ENCODE results near the gene SLC15A5.

The SLC15A5 gene

DNA sequence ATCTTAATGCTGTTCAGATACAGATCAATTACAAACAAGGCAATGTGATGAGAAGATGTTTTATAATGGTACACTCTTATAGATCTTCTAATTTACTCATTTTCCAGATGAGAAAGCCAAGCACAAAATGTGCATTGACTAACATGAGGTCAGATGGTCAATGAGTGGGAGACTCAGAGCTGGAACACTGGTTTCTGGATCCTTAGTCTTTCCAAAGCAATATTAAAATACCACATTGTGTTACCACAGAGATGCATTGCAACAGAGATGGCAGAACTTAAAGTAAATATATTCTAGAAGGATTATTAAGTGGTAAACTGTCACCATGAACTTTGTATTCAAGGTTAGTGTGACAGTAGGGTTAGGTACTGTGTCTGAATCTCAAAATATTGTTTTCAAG lies 113.6 kb downstream of the SLC15A5 start:
- ChIA-PET CTCF (no interaction called here), POLR2A (no interaction called here)
- Histone ChIP-seq H3K4me1 (ENCODE audit: control insufficient read depth, insufficient read depth, low read length) (no peaks in the 10 kb centered on the region), H3K9me3 (ENCODE audit: control insufficient read depth, insufficient read depth, low read depth, low read length) (no peaks in the 10 kb centered on the region), H3K27ac (ENCODE audit: extremely low read depth, low read depth, low read length) (no peak overlapping the region), H3K4me3 (ENCODE audit: low read depth, low read length) (no peak overlapping the region), H3K36me3 (ENCODE audit: control insufficient read depth in 2 of 2, insufficient read depth in 1 of 2, low read length in 2 of 2) (no peaks in the 10 kb centered on the region)
- TF ChIP-seq, protein P1, sequence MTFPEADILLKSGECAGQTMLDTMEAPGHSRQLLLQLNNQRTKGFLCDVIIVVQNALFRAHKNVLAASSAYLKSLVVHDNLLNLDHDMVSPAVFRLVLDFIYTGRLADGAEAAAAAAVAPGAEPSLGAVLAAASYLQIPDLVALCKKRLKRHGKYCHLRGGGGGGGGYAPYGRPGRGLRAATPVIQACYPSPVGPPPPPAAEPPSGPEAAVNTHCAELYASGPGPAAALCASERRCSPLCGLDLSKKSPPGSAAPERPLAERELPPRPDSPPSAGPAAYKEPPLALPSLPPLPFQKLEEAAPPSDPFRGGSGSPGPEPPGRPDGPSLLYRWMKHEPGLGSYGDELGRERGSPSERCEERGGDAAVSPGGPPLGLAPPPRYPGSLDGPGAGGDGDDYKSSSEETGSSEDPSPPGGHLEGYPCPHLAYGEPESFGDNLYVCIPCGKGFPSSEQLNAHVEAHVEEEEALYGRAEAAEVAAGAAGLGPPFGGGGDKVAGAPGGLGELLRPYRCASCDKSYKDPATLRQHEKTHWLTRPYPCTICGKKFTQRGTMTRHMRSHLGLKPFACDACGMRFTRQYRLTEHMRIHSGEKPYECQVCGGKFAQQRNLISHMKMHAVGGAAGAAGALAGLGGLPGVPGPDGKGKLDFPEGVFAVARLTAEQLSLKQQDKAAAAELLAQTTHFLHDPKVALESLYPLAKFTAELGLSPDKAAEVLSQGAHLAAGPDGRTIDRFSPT (tag by site-specific recombination; IDR thresholded peaks at IDR 0.05): no peak
- TF ChIP-seq SP2 (tag by site-specific recombination; IDR thresholded peaks at IDR 0.05) (no peak), ZNF157 (tag by site-specific recombination; IDR thresholded peaks at IDR 0.05) (no peak), BCL11A (tag by site-specific recombination; IDR thresholded peaks at IDR 0.05; ENCODE audit: low read depth) (no peak), ZNF529 (tag by site-specific recombination; IDR thresholded peaks at IDR 0.05; ENCODE audit: insufficient replicate concordance) (no peak), ZFHX2 (tag by site-specific recombination; conservative IDR thresholded peaks at IDR 0.05) (no peak), KLF8 (tag by site-specific recombination; IDR thresholded peaks at IDR 0.05) (no peak), ZNF521 (tag by site-specific recombination; IDR thresholded peaks at IDR 0.05) (no peak), ZNF423 (tag by site-specific recombination; IDR thresholded peaks at IDR 0.05) (no peak), ZNF626 (tag by site-specific recombination; IDR thresholded peaks at IDR 0.05) (no peak)
- TF ChIP-seq, protein P2, sequence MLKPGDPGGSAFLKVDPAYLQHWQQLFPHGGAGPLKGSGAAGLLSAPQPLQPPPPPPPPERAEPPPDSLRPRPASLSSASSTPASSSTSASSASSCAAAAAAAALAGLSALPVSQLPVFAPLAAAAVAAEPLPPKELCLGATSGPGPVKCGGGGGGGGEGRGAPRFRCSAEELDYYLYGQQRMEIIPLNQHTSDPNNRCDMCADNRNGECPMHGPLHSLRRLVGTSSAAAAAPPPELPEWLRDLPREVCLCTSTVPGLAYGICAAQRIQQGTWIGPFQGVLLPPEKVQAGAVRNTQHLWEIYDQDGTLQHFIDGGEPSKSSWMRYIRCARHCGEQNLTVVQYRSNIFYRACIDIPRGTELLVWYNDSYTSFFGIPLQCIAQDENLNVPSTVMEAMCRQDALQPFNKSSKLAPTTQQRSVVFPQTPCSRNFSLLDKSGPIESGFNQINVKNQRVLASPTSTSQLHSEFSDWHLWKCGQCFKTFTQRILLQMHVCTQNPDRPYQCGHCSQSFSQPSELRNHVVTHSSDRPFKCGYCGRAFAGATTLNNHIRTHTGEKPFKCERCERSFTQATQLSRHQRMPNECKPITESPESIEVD (tag by site-specific recombination; IDR thresholded peaks at IDR 0.05): no peak
- TF ChIP-seq, protein P3, sequence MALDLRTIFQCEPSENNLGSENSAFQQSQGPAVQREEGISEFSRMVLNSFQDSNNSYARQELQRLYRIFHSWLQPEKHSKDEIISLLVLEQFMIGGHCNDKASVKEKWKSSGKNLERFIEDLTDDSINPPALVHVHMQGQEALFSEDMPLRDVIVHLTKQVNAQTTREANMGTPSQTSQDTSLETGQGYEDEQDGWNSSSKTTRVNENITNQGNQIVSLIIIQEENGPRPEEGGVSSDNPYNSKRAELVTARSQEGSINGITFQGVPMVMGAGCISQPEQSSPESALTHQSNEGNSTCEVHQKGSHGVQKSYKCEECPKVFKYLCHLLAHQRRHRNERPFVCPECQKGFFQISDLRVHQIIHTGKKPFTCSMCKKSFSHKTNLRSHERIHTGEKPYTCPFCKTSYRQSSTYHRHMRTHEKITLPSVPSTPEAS (tag by site-specific recombination; IDR thresholded peaks at IDR 0.05): no peak

DNA sequence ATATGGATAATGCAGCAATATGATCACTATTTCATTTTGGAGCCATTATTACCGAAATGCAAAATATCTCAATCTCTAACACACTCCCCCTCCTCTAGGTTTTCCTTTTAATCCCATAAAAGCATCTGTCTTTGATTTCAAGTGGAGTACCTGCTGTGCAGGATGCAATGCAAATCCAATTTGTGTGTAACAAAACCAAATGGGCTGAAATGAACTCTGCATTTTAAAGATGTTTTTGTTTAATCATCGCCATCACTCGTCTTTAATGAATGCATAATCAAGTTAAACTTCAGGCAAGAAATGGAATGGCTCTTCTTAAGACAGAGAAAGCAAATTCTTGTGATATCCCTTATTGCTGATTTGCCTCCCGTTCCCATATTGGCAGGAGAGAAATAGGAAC lies 114.3 kb downstream of the SLC15A5 start:
- no peaks in the 10 kb centered on the region for H3K9me3 ChIP-seq (ENCODE audit: control insufficient read depth, insufficient read depth, low read depth, low read length)
- no peak overlapping the region for H3K27ac ChIP-seq (ENCODE audit: extremely low read depth, low read depth, low read length)
- H3K4me3 ChIP-seq (ENCODE audit: low read depth, low read length): no peak overlapping the region
- H3K36me3 ChIP-seq (ENCODE audit: control insufficient read depth in 2 of 2, insufficient read depth in 1 of 2, low read length in 2 of 2): no peaks in the 10 kb centered on the region
- no peaks in the 10 kb centered on the region for H3K4me1 ChIP-seq (ENCODE audit: control insufficient read depth, insufficient read depth, low read length)
- POLR2A ChIA-PET: no interaction called here
- CTCF ChIA-PET: no interaction called here
- TF ChIP-seq ZNF548 (tag by site-specific recombination; IDR thresholded peaks at IDR 0.05) (no peak), ZNF544 (tag by site-specific recombination; IDR thresholded peaks at IDR 0.05) (no peak), SALL2 (tag by site-specific recombination; IDR thresholded peaks at IDR 0.05; ENCODE audit: borderline replicate concordance) (no peak), KLF8 (tag by site-specific recombination; IDR thresholded peaks at IDR 0.05) (no peak), GFI1B (tag by site-specific recombination; IDR thresholded peaks at IDR 0.05) (no peak), ZNF843 (tag by site-specific recombination; IDR thresholded peaks at IDR 0.05) (no peak), ZNF571 (tag by site-specific recombination; IDR thresholded peaks at IDR 0.05) (no peak)
- TF ChIP-seq, protein P4, sequence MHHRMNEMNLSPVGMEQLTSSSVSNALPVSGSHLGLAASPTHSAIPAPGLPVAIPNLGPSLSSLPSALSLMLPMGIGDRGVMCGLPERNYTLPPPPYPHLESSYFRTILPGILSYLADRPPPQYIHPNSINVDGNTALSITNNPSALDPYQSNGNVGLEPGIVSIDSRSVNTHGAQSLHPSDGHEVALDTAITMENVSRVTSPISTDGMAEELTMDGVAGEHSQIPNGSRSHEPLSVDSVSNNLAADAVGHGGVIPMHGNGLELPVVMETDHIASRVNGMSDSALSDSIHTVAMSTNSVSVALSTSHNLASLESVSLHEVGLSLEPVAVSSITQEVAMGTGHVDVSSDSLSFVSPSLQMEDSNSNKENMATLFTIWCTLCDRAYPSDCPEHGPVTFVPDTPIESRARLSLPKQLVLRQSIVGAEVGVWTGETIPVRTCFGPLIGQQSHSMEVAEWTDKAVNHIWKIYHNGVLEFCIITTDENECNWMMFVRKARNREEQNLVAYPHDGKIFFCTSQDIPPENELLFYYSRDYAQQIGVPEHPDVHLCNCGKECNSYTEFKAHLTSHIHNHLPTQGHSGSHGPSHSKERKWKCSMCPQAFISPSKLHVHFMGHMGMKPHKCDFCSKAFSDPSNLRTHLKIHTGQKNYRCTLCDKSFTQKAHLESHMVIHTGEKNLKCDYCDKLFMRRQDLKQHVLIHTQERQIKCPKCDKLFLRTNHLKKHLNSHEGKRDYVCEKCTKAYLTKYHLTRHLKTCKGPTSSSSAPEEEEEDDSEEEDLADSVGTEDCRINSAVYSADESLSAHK (tag by site-specific recombination; IDR thresholded peaks at IDR 0.05): no peak
- TF ChIP-seq, protein P5, sequence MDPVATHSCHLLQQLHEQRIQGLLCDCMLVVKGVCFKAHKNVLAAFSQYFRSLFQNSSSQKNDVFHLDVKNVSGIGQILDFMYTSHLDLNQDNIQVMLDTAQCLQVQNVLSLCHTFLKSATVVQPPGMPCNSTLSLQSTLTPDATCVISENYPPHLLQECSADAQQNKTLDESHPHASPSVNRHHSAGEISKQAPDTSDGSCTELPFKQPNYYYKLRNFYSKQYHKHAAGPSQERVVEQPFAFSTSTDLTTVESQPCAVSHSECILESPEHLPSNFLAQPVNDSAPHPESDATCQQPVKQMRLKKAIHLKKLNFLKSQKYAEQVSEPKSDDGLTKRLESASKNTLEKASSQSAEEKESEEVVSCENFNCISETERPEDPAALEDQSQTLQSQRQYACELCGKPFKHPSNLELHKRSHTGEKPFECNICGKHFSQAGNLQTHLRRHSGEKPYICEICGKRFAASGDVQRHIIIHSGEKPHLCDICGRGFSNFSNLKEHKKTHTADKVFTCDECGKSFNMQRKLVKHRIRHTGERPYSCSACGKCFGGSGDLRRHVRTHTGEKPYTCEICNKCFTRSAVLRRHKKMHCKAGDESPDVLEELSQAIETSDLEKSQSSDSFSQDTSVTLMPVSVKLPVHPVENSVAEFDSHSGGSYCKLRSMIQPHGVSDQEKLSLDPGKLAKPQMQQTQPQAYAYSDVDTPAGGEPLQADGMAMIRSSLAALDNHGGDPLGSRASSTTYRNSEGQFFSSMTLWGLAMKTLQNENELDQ (tag by site-specific recombination; IDR thresholded peaks at IDR 0.05; ENCODE audit: low read depth): no peak
- TF ChIP-seq, protein P6, sequence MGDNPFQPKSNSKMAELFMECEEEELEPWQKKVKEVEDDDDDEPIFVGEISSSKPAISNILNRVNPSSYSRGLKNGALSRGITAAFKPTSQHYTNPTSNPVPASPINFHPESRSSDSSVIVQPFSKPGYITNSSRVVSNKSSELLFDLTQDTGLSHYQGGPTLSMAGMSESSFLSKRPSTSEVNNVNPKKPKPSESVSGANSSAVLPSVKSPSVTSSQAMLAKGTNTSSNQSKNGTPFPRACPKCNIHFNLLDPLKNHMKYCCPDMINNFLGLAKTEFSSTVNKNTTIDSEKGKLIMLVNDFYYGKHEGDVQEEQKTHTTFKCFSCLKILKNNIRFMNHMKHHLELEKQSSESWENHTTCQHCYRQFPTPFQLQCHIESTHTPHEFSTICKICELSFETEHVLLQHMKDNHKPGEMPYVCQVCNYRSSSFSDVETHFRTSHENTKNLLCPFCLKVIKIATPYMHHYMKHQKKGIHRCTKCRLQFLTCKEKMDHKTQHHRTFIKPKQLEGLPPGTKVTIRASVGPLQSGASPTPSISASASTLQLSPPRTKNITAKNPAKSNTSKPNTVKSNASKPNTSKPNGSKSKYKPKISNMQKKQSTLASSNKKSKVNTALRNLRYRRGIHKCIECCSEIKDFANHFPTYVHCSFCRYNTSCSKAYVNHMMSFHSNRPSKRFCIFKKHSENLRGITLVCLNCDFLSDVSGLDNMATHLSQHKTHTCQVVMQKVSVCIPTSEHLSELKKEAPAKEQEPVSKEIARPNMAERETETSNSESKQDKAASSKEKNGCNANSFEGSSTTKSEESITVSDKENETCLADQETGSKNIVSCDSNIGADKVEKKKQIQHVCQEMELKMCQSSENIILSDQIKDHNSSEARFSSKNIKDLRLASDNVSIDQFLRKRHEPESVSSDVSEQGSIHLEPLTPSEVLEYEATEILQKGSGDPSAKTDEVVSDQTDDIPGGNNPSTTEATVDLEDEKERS (tag by site-specific recombination; IDR thresholded peaks at IDR 0.05): no peak
